ENCODE data around the gene HDAC4. TPM values are rescaled to one million over a fixed set of nuclear protein-coding genes. Genes with fewer than 3 reads are reported as not detected.

HDAC4 gene
- total and polyA plus RNA-seq, 10 of the 15 experiments (the other 5 are each of a cell fraction or from before 2014, with no cell fraction given): 0.22 to 15.7 (median 4.8) TPM

DNA sequence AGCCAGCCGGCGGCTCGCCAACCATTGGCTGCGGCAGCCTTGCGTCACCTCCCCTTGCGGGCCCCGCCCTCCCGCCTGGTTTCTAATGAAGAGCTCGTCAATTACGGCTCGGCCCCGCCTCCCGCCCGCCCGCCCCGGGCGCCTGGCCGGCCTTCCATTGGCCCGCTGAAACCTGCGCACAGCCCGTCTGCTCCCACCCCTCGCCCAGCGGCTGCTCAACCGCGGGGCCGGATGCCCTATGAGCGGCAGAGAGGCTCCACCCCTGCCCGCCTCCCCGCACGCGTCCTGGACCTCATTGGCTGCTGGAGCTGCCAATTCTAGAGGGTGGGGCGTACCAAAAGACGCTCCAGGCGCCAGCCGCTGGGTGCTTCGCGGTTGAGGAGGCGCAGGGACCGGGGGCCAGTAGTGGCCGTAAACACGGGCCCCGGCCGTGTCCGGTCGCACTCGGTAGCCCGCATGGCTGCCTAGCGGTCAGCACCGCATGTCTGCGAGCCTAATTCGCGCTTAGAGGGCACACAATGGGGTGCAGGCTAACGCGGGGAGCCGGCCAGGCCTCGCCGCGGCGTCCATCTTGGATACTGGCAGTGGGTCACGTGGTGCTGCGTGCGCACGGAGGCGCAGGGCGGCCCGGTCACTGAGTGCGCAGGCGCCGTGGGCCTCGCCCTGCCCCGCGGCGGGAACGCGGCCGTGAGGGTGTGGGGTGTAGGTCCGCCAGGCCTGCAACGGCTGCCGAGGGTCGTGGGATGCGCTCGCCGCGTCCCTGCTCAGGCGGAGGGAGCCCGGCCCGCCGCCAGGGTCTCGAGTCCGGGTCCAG is 454 bp upstream of the HDAC4 start (continued):
- TF ChIP-seq GABPA (IDR thresholded peaks at IDR 0.05; ENCODE audit: low read depth): no peak; the same call in 1 of the 2 replicates
- TF ChIP-seq MTA2 (IDR thresholded peaks at IDR 0.05; ENCODE audit: low read depth): no peak
- TF ChIP-seq MTA3 (IDR thresholded peaks at IDR 0.05; ENCODE audit: borderline replicate concordance, low read length): no peak
- peak; percentile 66 for TF ChIP-seq FOXK2 (IDR thresholded peaks at IDR 0.05)
- no peak for TF ChIP-seq RAD21 (IDR thresholded peaks at IDR 0.05; ENCODE audit: insufficient read depth, low read depth, low read length)
- peak; percentile 100 for TF ChIP-seq YY1 (IDR thresholded peaks at IDR 0.05; ENCODE audit: low read depth, low read length)
- TF ChIP-seq, protein P1, sequence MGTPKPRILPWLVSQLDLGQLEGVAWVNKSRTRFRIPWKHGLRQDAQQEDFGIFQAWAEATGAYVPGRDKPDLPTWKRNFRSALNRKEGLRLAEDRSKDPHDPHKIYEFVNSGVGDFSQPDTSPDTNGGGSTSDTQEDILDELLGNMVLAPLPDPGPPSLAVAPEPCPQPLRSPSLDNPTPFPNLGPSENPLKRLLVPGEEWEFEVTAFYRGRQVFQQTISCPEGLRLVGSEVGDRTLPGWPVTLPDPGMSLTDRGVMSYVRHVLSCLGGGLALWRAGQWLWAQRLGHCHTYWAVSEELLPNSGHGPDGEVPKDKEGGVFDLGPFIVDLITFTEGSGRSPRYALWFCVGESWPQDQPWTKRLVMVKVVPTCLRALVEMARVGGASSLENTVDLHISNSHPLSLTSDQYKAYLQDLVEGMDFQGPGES (IDR thresholded peaks at IDR 0.05): peak; percentile 61; the same call in 1 of the 2 replicates
- TF ChIP-seq GATAD2B (conservative IDR thresholded peaks at IDR 0.05; ENCODE audit: low read depth): peak; percentile 95
- peak; percentile 87 for TF ChIP-seq CHD2 (IDR thresholded peaks at IDR 0.05; ENCODE audit: borderline replicate concordance, low read depth, low read length)
- peak; percentile 88; the same call in 1 of the 2 replicates for TF ChIP-seq POLR2AphosphoS2 (IDR thresholded peaks at IDR 0.05; ENCODE audit: low read depth, low read length)
- TF ChIP-seq CTCF (IDR thresholded peaks at IDR 0.05 in 2 of 3, conservative IDR thresholded peaks at IDR 0.05 in 1 of 3; ENCODE audit: control insufficient read depth in 2 of 3, extremely low read depth in 1 of 3, insufficient read depth in 1 of 3, low read depth in 3 of 3, low read length in 3 of 3): no peak
- peak; percentile 100 for TF ChIP-seq POLR2A (IDR thresholded peaks at IDR 0.05; ENCODE audit: low read depth, low read length)
- TF ChIP-seq MEF2A (IDR thresholded peaks at IDR 0.05; ENCODE audit: insufficient read depth, low read depth, low read length): no peak
- peak; percentile 98 for TF ChIP-seq RB1 (IDR thresholded peaks at IDR 0.05; ENCODE audit: borderline replicate concordance)
- no peak for TF ChIP-seq NFIC (IDR thresholded peaks at IDR 0.05; ENCODE audit: low read depth, low read length)
- TF ChIP-seq PAX5 (IDR thresholded peaks at IDR 0.05; ENCODE audit: borderline replicate concordance, low read depth, low read length): peak; percentile 62; the same call in 1 of the 2 replicates
- no peak for TF ChIP-seq NR2C2 (IDR thresholded peaks at IDR 0.05; ENCODE audit: borderline replicate concordance, control insufficient read depth, insufficient read length, low read depth)
- TF ChIP-seq RUNX3 (IDR thresholded peaks at IDR 0.05; ENCODE audit: low read length): peak; percentile 79
- TF ChIP-seq PAX8 (IDR thresholded peaks at IDR 0.05): no peak
- TF ChIP-seq LARP7 (IDR thresholded peaks at IDR 0.05): peak; percentile 95
- TF ChIP-seq ZNF384 (IDR thresholded peaks at IDR 0.05; ENCODE audit: borderline replicate concordance, low read depth, low read length): no peak
- TF ChIP-seq EGR1 (IDR thresholded peaks at IDR 0.05; ENCODE audit: borderline replicate concordance in 1 of 2, low read depth in 2 of 2, low read length in 2 of 2): peak in 1 of 2 experiments; percentile 1; a peak in 1 of 3 replicates
- TF ChIP-seq RCOR1 (conservative IDR thresholded peaks at IDR 0.05; ENCODE audit: low read depth, low read length): 0 out of 2 replicates have a peak, but pooled peaks have one; percentile 82
- peak; percentile 77 for TF ChIP-seq MYC (IDR thresholded peaks at IDR 0.05; ENCODE audit: insufficient read depth, insufficient read length, insufficient replicate concordance, low read length, severe bottlenecking)
- TF ChIP-seq BHLHE40 (IDR thresholded peaks at IDR 0.05; ENCODE audit: borderline replicate concordance in 1 of 2, low read depth in 2 of 2, low read length in 1 of 2): peak; percentile 97 to 99
- no peak for TF ChIP-seq BCL11A (IDR thresholded peaks at IDR 0.05; ENCODE audit: low read depth, low read length)
- TF ChIP-seq STAT1 (conservative IDR thresholded peaks at IDR 0.05): peak; percentile 79; the same call in 1 of the 2 replicates
- TF ChIP-seq TARDBP (IDR thresholded peaks at IDR 0.05; ENCODE audit: borderline replicate concordance): 0 out of 2 replicates have a peak, but pooled peaks have one; percentile 22
- TF ChIP-seq PML (IDR thresholded peaks at IDR 0.05; ENCODE audit: low read length): peak; percentile 96
- TF ChIP-seq NFYA (IDR thresholded peaks at IDR 0.05; ENCODE audit: borderline replicate concordance, low read depth, low read length): no peak

Data from GM12878 (cell line).